SK-N-DZ (cell line): ENCODE measurements around the gene BOLA3.
"Not testable (repeated sequence)": the region's sequence is repeated elsewhere in the genome, so short reads cannot be mapped to it uniquely, and the experiment has no call there.

Source experiments
- DNase-seq: peaks from one replicate; pipeline ENCODE4 v3.0.0-alpha.2; 2015; ENCODE audit warnings: low spot score

BOLA3 gene

GRCh38 chr2:74102516-74102915, 45.2 kb downstream of the BOLA3 start:
- DNase-seq: no peak

DNA sequence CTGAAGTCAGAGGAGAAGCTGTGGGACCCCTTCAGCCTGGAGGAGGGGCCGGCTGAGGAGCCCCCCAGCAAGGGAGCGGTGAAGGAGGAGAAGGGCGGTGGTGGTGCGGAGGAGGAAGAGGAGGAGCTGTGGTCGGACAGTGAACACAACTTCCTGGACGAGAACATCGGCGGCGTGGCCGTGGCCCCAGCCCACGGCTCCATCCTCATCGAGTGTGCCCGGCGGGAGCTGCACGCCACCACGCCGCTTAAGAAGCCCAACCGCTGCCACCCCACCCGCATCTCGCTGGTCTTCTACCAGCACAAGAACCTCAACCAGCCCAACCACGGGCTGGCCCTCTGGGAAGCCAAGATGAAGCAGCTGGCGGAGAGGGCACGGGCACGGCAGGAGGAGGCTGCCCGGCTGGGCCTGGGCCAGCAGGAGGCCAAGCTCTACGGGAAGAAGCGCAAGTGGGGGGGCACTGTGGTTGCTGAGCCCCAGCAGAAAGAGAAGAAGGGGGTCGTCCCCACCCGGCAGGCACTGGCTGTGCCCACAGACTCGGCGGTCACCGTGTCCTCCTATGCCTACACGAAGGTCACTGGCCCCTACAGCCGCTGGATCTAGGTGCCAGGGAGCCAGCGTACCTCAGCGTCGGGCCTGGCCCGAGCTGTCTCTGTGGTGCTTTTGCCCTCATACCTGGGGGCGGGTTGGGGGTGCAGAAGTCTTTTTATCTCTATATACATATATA, 46.0 kb downstream of the BOLA3 start:
- no peak for DNase-seq

GRCh38 chr2:74100254-74101216, 47.2 kb downstream of the BOLA3 start:
- DNase-seq: no peak

- no peak for DNase-seq
Measured at GRCh38 chr2:74099835-74100234, 47.9 kb downstream of the BOLA3 start.

- no peak for DNase-seq
Measured at GRCh38 chr2:74099271-74099670, 48.4 kb downstream of the BOLA3 start.

GRCh38 chr2:74097574-74097973, 50.1 kb downstream of the BOLA3 start:
- DNase-seq: no peak

- no peak for DNase-seq
Measured at GRCh38 chr2:74096052-74096451, 51.7 kb downstream of the BOLA3 start.

DNA sequence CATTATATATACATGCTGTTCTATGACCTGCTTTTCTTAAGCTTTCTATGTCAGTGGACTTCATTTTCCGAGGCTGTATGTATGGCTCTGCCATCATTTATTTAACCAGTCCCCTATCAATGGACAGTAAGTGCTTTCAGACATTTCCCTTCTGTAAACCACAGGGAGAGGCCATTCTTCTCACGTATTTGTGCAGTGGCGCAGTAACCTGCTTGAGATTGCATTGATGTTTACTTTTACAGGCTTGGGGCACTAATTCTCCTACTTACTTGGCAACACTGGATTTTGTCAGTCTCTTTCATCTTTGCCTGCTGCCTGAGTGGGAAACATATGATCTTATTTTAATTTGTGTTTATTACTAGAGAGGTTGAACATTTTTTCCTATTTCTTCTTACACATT, 52.1 kb downstream of the BOLA3 start:
- DNase-seq: no peak

DNA sequence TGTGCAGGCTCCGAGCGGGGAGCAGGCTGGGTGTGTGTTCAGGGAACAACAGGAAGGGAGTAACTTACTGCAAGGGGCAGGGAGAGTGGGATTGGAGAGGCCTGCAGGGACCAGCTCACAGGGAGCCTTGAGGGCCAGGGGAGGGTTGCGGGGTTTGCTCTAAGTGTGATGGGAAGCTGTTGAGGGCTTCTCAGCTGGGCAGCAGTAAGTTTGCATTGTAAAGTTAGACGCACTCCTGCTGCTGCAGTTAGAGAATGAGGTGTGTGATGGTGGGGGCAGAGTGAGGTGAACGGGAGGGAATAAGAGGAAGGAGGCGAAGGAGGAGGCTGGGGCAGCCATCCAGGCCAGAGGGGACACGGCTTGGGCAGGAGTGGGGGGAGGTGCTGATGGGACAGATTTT, 53.4 kb downstream of the BOLA3 start:
- no peak for DNase-seq

DNA sequence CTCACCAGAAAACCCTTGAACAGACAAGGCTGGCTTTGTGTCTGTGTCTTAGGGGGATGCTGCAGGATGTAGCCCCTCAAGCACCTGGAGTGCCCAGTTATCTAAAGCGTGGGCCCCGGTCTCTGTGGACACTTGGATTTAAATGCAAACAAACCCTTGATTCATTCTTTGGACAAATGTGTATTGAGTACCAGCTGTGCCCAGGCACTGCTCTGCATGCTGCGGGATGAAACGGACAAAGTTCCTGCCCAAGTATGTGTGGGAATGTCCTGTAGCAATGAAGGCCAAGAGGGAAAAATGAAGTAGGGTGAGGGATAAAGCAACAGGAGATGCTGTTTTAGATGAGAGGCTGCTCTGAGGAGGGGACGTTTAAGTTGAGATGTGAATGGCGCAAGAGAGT, 53.9 kb downstream of the BOLA3 start:
- DNase-seq: no peak

- DNase-seq: no peak
Measured at GRCh38 chr2:74093426-74093825, 54.3 kb downstream of the BOLA3 start.

DNA sequence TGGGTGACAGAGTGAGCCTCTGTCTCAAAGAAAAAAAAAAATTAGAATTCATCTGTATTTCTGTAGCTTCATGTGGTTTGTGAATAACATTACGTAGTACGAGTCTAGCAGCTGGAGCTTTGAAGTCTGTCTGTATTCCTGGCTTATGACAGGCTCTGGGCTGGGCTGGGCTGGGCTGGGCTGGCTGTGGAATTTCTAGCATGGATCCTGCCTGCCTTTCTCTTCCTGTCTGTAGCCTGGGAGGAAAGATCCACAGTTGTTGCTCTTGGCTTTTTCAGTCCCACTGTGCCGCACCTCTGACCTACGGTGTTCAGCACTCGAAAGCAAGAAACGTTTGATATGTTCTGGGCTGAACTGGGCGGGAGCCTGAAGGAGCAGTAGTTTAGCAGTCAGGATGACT, 55.4 kb downstream of the BOLA3 start:
- no peak for DNase-seq

- DNase-seq: no peak
Measured at GRCh38 chr2:74091391-74091790, 56.3 kb downstream of the BOLA3 start.

- DNase-seq: no peak
Measured at GRCh38 chr2:74089816-74090745, 57.6 kb downstream of the BOLA3 start.

DNA sequence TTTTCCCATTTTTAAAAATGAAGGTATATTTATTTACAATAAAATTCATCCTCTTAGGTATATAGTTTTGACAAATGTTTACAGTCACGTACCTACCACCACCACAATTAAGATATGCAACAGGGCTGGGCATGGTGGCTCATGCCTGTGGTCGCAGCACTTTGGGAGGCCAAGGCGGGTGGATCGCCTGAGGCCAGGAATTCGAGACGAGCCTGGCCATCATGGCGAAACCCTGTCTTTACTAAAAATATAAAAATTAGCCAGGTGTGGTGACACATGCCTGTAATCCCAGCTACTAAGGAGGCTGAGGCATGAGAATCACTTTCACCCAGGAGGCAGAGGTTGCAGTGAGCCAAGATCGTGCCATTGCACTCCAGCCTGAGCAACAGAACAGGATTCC, 59.0 kb downstream of the BOLA3 start:
- not testable (repeated sequence) for DNase-seq

DNA sequence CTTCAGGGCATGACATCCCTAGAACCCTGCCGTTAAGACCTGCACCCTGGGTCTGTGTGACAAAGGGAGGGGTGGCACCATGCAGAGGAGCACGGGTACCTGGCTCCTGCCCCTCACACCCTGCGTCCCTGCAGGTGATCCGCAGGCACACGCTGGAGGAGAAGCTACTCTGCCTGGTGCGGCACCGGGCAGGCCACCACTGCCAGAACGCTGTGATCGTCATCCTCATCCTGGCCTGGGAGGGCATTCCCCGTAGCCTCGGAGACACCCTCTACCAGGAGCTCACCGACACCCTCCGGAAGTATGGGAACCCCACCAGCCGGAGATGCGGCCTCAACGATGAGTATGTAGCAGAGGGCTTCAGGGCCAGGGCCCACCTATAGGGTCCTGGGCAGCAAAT, 60.0 kb downstream of the BOLA3 start:
- DNase-seq: no peak

DNA sequence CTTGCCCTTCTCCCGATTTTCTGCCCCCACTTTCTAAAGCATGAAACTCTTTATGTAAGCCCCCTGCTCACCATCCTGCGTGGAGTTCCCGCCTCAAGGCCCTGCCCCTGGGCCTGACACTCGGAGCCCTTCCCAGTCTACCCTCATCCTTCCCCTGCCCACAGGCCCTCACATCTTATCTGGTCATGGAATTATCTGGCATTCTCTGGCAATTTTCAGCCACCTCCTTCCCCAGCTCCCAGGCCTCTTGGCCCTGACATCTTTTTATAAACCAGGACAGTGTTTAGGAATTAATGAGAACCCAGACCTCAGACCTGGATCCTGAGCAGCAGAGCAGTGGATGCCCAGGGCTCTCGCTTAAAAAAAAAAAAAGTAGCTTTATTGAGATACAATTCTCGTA, 61.7 kb downstream of the BOLA3 start:
- no peak for DNase-seq
